Calu3 (cell line): ENCODE results near the gene ILK. TPM values are rescaled to one million over a fixed set of nuclear protein-coding genes. Genes with fewer than 3 reads are reported as not detected.

Experiments
- Bru-seq: library from RNA; stranded (reverse); fragments of 400-500 nt; gene quantifications from one replicate; lab custom pipeline; 2021; lab: Mats Ljungman, UMichigan
- BruChase-seq, 2 experiments: library from RNA; stranded (reverse); fragments of 400-500 nt; gene quantifications; one replicate each; lab custom pipeline; 2021; lab: Mats Ljungman, UMichigan
- BruUV-seq: library from RNA; stranded (reverse); fragments of 400-500 nt; replicated peaks from 2 replicates; lab custom pipeline; 2021; lab: Mats Ljungman, UMichigan
- CTCF ChIA-PET: fragments of 300-600 bp; sonication (Branson Sonifier 250); formaldehyde crosslinking; loops from one replicate; lab custom pipeline; 2022; ENCODE audit warnings: antibody characterized with exemption; lab: Charles Lee
- DNase-seq: peaks from one replicate; pipeline ENCODE4 v3.0.0; 2022
- H3K27ac Mint-ChIP-seq: one replicate; pipeline ENCODE4 v1.8.0; 2022; ENCODE audit warnings: mixed read lengths; ENCODE audit not compliant: unreplicated experiment
- H3K27me3 Mint-ChIP-seq: one replicate; pipeline ENCODE4 v1.8.0; 2022; ENCODE audit warnings: mixed read lengths; ENCODE audit not compliant: unreplicated experiment
- H3K36me3 Mint-ChIP-seq: one replicate; pipeline ENCODE4 v1.8.0; 2022; ENCODE audit warnings: mild to moderate bottlenecking, moderate library complexity, mixed read lengths; ENCODE audit not compliant: insufficient read depth, unreplicated experiment
- H3K4me1 Mint-ChIP-seq: one replicate; pipeline ENCODE4 v1.8.0; 2022; ENCODE audit warnings: mild to moderate bottlenecking, low read depth, mixed read lengths; ENCODE audit not compliant: unreplicated experiment
- H3K4me3 Mint-ChIP-seq: one replicate; pipeline ENCODE4 v1.8.0; 2022; ENCODE audit warnings: mild to moderate bottlenecking, low read depth, moderate library complexity, mixed read lengths; ENCODE audit not compliant: unreplicated experiment
- H3K9me3 Mint-ChIP-seq: one replicate; pipeline ENCODE4 v1.8.0; 2022; ENCODE audit warnings: low read depth, mixed read lengths; ENCODE audit not compliant: unreplicated experiment
- intact Hi-C: fragments of 100-400 bp; cut with micrococcal nuclease; formaldehyde crosslinking; loops from one replicate; pipeline ENCODE4 v1.10.0; 2022; ENCODE audit not compliant: unreplicated experiment
- long read RNA-seq: library from polyadenylated mRNA; stranded (forward); transcript quantifications from one replicate; pipeline ENCODE4 v2.0.0, GENCODE V29; 2022
- total RNA-seq: library from RNA; stranded (reverse); gene quantifications from 2 replicates; pipeline ENCODE4 v1.2.3, GENCODE V29; 2022
- TF ChIP-seq, protein P1 (sequence below): fragments of 200-600 bp; IDR thresholded peaks from one replicate; pipeline ENCODE4 v1.8.0; 2022; ENCODE audit warnings: antibody characterized with exemption; ENCODE audit not compliant: unreplicated experiment

Gene ILK
- total RNA-seq (85.7 and 87.0 TPM in 2 replicates), Bru-seq, nascent RNA (percentile 74 among the genes with signal in this experiment), BruChase-seq, experiment 1, labeled RNA remaining after a 6-hour chase (percentile 88 among the genes with signal in this experiment), BruChase-seq, experiment 2, labeled RNA remaining after a 2-hour chase (percentile 84 among the genes with signal in this experiment)
- long read RNA-seq, transcript ILK-203 (13 exons, 1,692 nt): major isoform, 63 of 133 reads
- long read RNA-seq, transcript ILK-201 (13 exons, 1,802 nt): minor isoform, 43 of 133 reads
- long read RNA-seq, partial matches to known transcripts: 11 of 133 reads
- long read RNA-seq, other reads (novel, unspliced or antisense): 14 of 133 reads

DNA sequence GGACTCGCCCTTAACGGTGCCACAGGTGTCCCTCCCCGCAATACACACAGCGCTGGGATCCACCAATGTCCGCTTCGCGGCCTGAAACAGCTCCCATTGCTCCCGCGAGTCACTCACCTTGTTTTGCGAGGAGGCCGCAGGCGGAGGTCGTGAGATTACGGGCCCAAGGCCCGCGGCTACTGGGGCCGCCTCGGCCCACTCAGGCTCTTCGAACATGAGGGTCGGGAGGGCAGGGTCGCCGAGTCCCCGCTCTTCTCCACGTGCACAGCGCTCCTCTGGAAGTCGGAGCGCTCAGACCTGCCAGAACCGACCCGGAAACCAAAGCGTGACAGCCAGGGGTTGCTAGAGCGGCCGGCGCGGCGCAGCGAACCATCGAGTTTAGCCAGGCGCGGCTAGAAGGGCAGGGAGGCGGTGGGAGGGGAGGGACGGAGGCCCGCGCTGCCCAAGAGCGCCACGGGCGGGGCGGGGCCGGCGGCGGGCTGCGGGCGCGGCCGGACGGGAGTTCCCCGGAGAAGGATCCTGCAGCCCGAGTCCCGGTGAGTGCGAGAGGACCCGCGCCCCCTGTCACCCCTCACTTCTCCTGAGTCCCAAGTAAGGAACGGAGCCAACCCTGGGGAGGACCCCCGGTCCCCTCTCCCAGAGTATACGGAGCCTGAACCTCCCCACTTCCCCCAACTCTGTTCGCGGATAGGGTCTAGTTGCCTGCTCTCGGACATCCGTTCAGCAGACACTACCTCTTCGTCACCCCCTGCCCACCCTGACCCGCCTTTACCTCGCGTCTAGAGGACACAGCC lies at the start of gene ILK, which contains the start of gene RRP8:
Gene ILK, plus strand, starts transcription at position 488 of the 794 bp plus-strand sequence. CDS start 498 bp downstream, outside the sequence.
Gene RRP8, minus strand, starts transcription at position 330 of the 794 bp plus-strand sequence. Its CDS starts 114 bp downstream, at position 216.
- BruUV-seq: no TSS peak
- TF ChIP-seq, protein P1, sequence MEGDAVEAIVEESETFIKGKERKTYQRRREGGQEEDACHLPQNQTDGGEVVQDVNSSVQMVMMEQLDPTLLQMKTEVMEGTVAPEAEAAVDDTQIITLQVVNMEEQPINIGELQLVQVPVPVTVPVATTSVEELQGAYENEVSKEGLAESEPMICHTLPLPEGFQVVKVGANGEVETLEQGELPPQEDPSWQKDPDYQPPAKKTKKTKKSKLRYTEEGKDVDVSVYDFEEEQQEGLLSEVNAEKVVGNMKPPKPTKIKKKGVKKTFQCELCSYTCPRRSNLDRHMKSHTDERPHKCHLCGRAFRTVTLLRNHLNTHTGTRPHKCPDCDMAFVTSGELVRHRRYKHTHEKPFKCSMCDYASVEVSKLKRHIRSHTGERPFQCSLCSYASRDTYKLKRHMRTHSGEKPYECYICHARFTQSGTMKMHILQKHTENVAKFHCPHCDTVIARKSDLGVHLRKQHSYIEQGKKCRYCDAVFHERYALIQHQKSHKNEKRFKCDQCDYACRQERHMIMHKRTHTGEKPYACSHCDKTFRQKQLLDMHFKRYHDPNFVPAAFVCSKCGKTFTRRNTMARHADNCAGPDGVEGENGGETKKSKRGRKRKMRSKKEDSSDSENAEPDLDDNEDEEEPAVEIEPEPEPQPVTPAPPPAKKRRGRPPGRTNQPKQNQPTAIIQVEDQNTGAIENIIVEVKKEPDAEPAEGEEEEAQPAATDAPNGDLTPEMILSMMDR: no peak
- CTCF ChIA-PET: interaction anchor here (1.3 to 1.4 kb wide), 2 partner anchors 64 to 80 kb away, joined by 8 to 10 read pairs; partner anchors contain the start of gene MRPL17
- Mint-ChIP-seq H3K4me3 (no peak within 1 kb of the TSS), H3K36me3 (peaks cover 11% of the 10 kb centered on the region), H3K9me3 (no peaks in the 10 kb centered on the region), H3K4me1 (peaks cover 17% of the 10 kb centered on the region), H3K27ac (no peak within 1 kb of the TSS), H3K27me3 (no peaks in the 10 kb centered on the region)
- intact Hi-C loops: no loop called here
- peak; percentile 91 for DNase-seq

DNA sequence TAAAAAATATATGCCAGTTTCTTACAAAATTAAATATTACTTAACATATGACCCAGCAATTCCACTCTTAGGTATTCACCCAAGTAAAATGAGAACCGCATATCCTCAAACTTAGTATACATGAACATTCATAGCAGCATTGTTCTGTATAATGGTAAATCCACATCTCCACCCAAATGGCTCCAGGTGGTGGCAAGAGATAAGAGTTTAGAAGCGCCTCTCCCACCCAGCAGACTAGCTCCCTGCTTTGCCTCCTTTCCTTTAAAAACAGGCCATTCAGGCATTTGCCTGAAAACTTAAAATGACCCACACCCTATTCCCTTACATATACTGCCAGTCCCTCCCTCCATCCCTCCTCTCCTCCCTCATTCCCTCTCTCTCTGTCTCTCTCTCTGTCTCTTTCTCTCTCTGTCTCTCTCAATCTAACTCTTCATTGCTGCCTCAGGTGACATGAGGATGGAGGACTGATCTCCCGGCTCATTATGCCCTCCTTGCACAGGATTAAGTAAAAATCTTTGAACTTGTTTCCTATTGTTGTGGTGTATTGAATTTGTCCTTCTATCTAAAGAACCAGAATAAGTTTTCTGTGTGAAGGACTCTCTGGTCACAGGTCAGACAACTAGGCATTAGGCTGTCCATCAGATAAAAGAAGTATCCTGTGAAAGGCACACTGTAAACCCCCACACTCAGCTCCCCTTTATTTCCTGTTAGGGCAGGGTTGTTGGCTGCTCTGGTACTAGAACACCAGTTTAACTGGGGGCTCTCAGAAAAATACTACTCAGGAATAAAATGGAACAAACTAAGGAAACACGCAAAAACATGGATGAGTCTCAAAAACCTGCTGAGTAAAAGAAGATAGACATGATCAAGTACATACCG lies 48.5 kb upstream of the ILK start:
- DNase-seq: no peak
- no TSS peak for BruUV-seq
- no peaks in the 10 kb centered on the region for H3K27me3 Mint-ChIP-seq
- CTCF ChIA-PET: no interaction called here
- TF ChIP-seq, protein P1: no peak
- no peak overlapping the region for H3K4me3 Mint-ChIP-seq
- intact Hi-C loops: no loop called here
- peaks cover 14% of the 10 kb centered on the region for H3K36me3 Mint-ChIP-seq
- H3K27ac Mint-ChIP-seq: no peak overlapping the region
- H3K4me1 Mint-ChIP-seq: no peaks in the 10 kb centered on the region
- no peaks in the 10 kb centered on the region for H3K9me3 Mint-ChIP-seq

DNA sequence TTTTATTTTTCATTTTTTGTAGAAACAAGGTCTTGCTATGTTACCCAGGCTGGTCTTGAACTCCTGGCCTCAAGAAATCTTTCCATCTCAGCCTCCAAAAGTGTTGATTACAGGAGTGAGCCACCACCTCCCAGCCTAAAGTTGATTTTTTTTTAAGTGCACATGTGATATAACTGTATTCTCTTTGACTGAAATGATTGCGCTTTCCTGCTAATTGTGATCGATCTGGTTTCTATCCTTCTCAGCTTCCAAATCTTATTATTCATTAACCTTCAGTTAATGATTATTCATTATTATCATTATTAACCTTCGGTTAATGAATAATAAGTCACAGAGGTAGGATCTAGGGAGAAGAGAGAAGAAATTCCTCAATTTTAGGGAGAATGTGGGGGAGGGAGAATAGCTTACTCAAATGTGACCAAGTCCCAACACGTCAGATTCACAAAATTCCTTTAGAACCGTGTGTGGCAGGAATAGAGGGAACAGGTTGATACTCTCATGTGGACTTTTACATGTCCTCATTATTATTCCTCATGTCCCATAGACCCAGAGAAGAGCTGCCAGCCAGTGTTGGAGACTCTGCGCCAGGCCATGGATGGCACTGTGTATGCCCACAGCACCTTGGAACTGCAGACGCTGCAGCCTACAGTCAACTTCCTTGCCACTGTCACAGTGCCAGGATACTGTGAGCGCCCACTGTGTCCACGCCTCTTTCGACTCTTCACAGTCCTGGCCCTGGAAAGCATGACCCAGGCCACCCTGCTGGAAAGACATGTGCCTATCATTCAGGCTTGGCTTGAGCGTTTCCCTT lies 47.2 kb upstream of the ILK start:
- H3K36me3 Mint-ChIP-seq: peaks cover 14% of the 10 kb centered on the region
- H3K4me3 Mint-ChIP-seq: no peak overlapping the region
- intact Hi-C loops: no loop called here
- TF ChIP-seq, protein P1: no peak
- no peaks in the 10 kb centered on the region for H3K4me1 Mint-ChIP-seq
- DNase-seq: no peak
- H3K27me3 Mint-ChIP-seq: no peaks in the 10 kb centered on the region
- no peak overlapping the region for H3K27ac Mint-ChIP-seq
- CTCF ChIA-PET: no interaction called here
- H3K9me3 Mint-ChIP-seq: no peaks in the 10 kb centered on the region
- BruUV-seq: no TSS peak
